Liver (tissue), 9 donors: ENCODE measurements around the gene TRIO. TPM values are rescaled to one million over a fixed set of nuclear protein-coding genes. Genes with fewer than 3 reads are reported as not detected.

ENCODE experiments used
- DNase-seq: peaks from one replicate; pipeline ENCODE4 v3.0.0-alpha.2; 2017; ENCODE audit warnings: low spot score
- H3K27ac ChIP-seq, 2 donors: one replicate each; pipeline ENCODE4 v1.7.0; 2013; ENCODE audit warnings: inconsistent platforms in 2 of 2, low read length in 2 of 2, control low read depth in 1 of 2, low read depth in 1 of 2, mild to moderate bottlenecking in 1 of 2
- H3K27me3 ChIP-seq, 4 donors: one replicate each; pipeline versions ENCODE4 v1.6.1 to v1.7.0; 2013; ENCODE audit warnings: low read length in 3 of 4, inconsistent platforms in 1 of 4, mild to moderate bottlenecking in 1 of 4, moderate library complexity in 1 of 4; ENCODE audit not compliant: control insufficient read depth in 4 of 4, insufficient read depth in 4 of 4
- H3K36me3 ChIP-seq, 4 donors: one replicate each; pipeline versions ENCODE4 v1.6.1 to v1.7.0; 2013; ENCODE audit warnings: low read length in 3 of 4, mild to moderate bottlenecking in 3 of 4, low read depth in 1 of 4, moderate library complexity in 1 of 4; ENCODE audit not compliant: control insufficient read depth in 4 of 4, insufficient read depth in 3 of 4
- H3K4me1 ChIP-seq, 4 donors: one replicate each; pipeline versions ENCODE4 v1.6.1 to v1.7.0; 2013; ENCODE audit warnings: low read length in 3 of 4, mild to moderate bottlenecking in 3 of 4, moderate library complexity in 1 of 4; ENCODE audit not compliant: control insufficient read depth in 4 of 4, insufficient read depth in 4 of 4
- H3K4me3 ChIP-seq, 3 donors: one replicate each; pipeline versions ENCODE4 v1.6.1 to v1.7.0; 2013; ENCODE audit warnings: low read length in 3 of 3, control low read depth in 1 of 3, low read depth in 1 of 3, mild to moderate bottlenecking in 1 of 3
- H3K9ac ChIP-seq, 2 donors: one replicate each; pipeline ENCODE4 v1.7.0; 2013; ENCODE audit warnings: low read length in 2 of 2, mild to moderate bottlenecking in 2 of 2, moderate library complexity in 2 of 2, control low read depth in 1 of 2, low read depth in 1 of 2
- H3K9me3 ChIP-seq, 4 donors: one replicate each; pipeline versions ENCODE4 v1.6.1 to v1.7.0; 2013; ENCODE audit warnings: low read length in 3 of 4; ENCODE audit not compliant: control insufficient read depth in 4 of 4
- ATF3 ChIP-seq: IDR thresholded peaks from 2 replicates; pipeline ENCODE4 v1.6.1; 2016; ENCODE audit warnings: antibody characterized with exemption
- GABPA ChIP-seq, 2 donors: IDR thresholded peaks in 1 of 2; conservative IDR thresholded peaks in 1 of 2; 2 replicates each; pipeline ENCODE4 v1.6.1; 2016; ENCODE audit warnings: antibody characterized with exemption in 2 of 2, mild to moderate bottlenecking in 1 of 2, moderate library complexity in 1 of 2
- HNF4A ChIP-seq, 2 donors: conservative IDR thresholded peaks; 2 replicates each; pipeline ENCODE4 v1.6.1; 2016; ENCODE audit warnings: antibody characterized with exemption in 2 of 2, mild to moderate bottlenecking in 2 of 2
- RAD21 ChIP-seq, 2 donors: IDR thresholded peaks; 2 replicates each; pipeline ENCODE4 v1.6.1; 2016; ENCODE audit warnings: antibody characterized with exemption in 2 of 2, mild to moderate bottlenecking in 2 of 2
- REST ChIP-seq: IDR thresholded peaks from 2 replicates; pipeline ENCODE4 v1.6.1; 2016; ENCODE audit warnings: antibody characterized with exemption, mild to moderate bottlenecking
- RXRA ChIP-seq, 2 donors: IDR thresholded peaks; 2 replicates each; pipeline ENCODE4 v1.6.1; 2017 to 2018; ENCODE audit warnings: antibody characterized with exemption in 2 of 2, mild to moderate bottlenecking in 1 of 2
- SP1 ChIP-seq: IDR thresholded peaks from 2 replicates; pipeline ENCODE4 v1.6.1; 2018; ENCODE audit warnings: antibody characterized with exemption, mild to moderate bottlenecking
- TAF1 ChIP-seq: conservative IDR thresholded peaks from 2 replicates; pipeline ENCODE4 v1.6.1; 2016; ENCODE audit warnings: antibody characterized with exemption, mild to moderate bottlenecking
- YY1 ChIP-seq: IDR thresholded peaks from 2 replicates; pipeline ENCODE4 v1.6.1; 2016; ENCODE audit warnings: antibody characterized with exemption, mild to moderate bottlenecking
- ZBTB33 ChIP-seq: IDR thresholded peaks from 2 replicates; pipeline ENCODE4 v1.6.1; 2016; ENCODE audit warnings: antibody characterized with exemption
- WGBS: extraction: QIAGEN DNeasy Blood & Tissue Kit; methylation state at CpG from one replicate; pipeline ENCODE4 v1.1.7; 2013; 5-methylcytosine and 5-hydroxymethylcytosine counted together
- polyA plus RNA-seq, 2 donors: library from polyadenylated mRNA; stranded (reverse) in 1 of 2; unstranded in 1 of 2; fragments of 200-250 nt in 1 of 2; fragments of >200 nt in 1 of 2; fragmentation: Nextera tagmentation in 1 of 2; extraction: Ambion mirVana in 1 of 2; gene quantifications; one replicate each; pipeline versions ENCODE4 v1.2.1 to v1.2.3, GENCODE V29; 2013 to 2015
- total RNA-seq, 2 donors: library from RNA; depleted of rRNA; stranded (reverse); fragments of >200 nt; gene quantifications; one replicate each; pipeline ENCODE4 v1.2.3, GENCODE V29; 2014
- donor health status: healthy.
- donor health status: healthy.
- donor health status: healthy.
- donor health status: healthy.
- donor health status: healthy.

Gene TRIO
- total and polyA plus RNA-seq, 4 donors = 8.5 to 86.2 (median 16.0) TPM

GRCh38 chr5:14256756-14257393 lies 113.7 kb downstream of the TRIO start (continued):
- no peak for TF ChIP-seq REST
- TF ChIP-seq YY1 = no peak

GRCh38 chr5:14257995-14258403 lies 114.9 kb downstream of the TRIO start:
- 79% methylated on average over 7 of the region's 7 CpGs for WGBS

GRCh38 chr5:14258840-14259239 lies 115.7 kb downstream of the TRIO start:
- no peak for DNase-seq
- Histone ChIP-seq H3K36me3 (no peaks in the 10 kb centered on the region), H3K9ac (no peak overlapping the region), H3K9me3 (peaks cover 2 to 13% (median 4%) of the 10 kb centered on the region in 4 donors), H3K27me3 (no peaks in the 10 kb centered on the region), H3K4me1 (no peaks in the 10 kb centered on the region), H3K27ac (no peak overlapping the region), H3K4me3 (no peak overlapping the region)
- 76% methylated on average over 11 of the region's 11 CpGs for WGBS
- TF ChIP-seq RAD21 (IDR thresholded peaks at IDR 0.05) (peak in 1 of 2 donors; percentile 43), TAF1 (no peak), ZBTB33 (no peak), HNF4A (conservative IDR thresholded peaks at IDR 0.05) (no peak)

More at GRCh38 chr5:14257995-14258403, 114.9 kb downstream of the TRIO start:
- Histone ChIP-seq H3K9ac (no peak overlapping the region), H3K27me3 (no peaks in the 10 kb centered on the region), H3K27ac (no peak overlapping the region), H3K9me3 (peaks cover 2 to 13% (median 5%) of the 10 kb centered on the region in 4 donors), H3K4me1 (no peaks in the 10 kb centered on the region), H3K36me3 (no peaks in the 10 kb centered on the region), H3K4me3 (no peak overlapping the region)
- no peak for DNase-seq
- no peak for TF ChIP-seq SP1

- Histone ChIP-seq H3K27ac (no peak overlapping the region), H3K36me3 (no peaks in the 10 kb centered on the region), H3K9ac (no peak overlapping the region), H3K4me3 (no peak overlapping the region), H3K9me3 (peaks cover 0 to 11% (median 3%) of the 10 kb centered on the region in 4 donors), H3K27me3 (no peaks in the 10 kb centered on the region), H3K4me1 (peaks cover 0 to 6% (median 2%) of the 10 kb centered on the region in 4 donors)
- WGBS = 43% methylated on average over 2 of the region's 2 CpGs
- TF ChIP-seq ATF3 (no peak), GABPA (IDR thresholded peaks at IDR 0.05 in 1 of 2, conservative IDR thresholded peaks at IDR 0.05 in 1 of 2) (no peak), RXRA (IDR thresholded peaks at IDR 0.05) (no peak), RAD21 (IDR thresholded peaks at IDR 0.05) (no peak)
- no peak for DNase-seq
These were observed 117.5 kb downstream of the TRIO start for GRCh38 chr5:14260637-14261036.
